Testis (tissue), 3 donors: ENCODE data around the gene DCHS2. TPM values are rescaled to one million over a fixed set of nuclear protein-coding genes. Genes with fewer than 3 reads are reported as not detected.

Experiments
- DNase-seq: peaks from one replicate; pipeline ENCODE4 v3.0.0-alpha.2; 2019
- H3K27ac ChIP-seq, 2 donors: fragments of 200-600 bp; sonication (generic); one replicate each; pipeline ENCODE4 v1.5.1; 2019
- H3K27me3 ChIP-seq: fragments of 200-600 bp; sonication (generic); one replicate; pipeline ENCODE4 v1.5.1; 2019
- H3K36me3 ChIP-seq: fragments of 200-600 bp; sonication (generic); one replicate; pipeline ENCODE4 v1.5.1; 2017; ENCODE audit warnings: low read depth; ENCODE audit errors: missing control alignments
- H3K4me1 ChIP-seq: fragments of 200-600 bp; sonication (generic); one replicate; pipeline ENCODE4 v1.5.1; 2019
- H3K4me3 ChIP-seq, 2 donors: fragments of 200-600 bp; sonication (generic); one replicate each; pipeline ENCODE4 v1.5.1; 2017 to 2019
- H3K9me3 ChIP-seq: fragments of 200-600 bp; sonication (generic); one replicate; pipeline ENCODE4 v1.5.1; 2017
- CTCF ChIP-seq, 3 experiments: fragments of 450-650 bp in 2 of 3; fragments of 200-600 bp in 1 of 3; sonication (generic) in 1 of 3; IDR thresholded peaks; one replicate each; pipeline ENCODE4 v1.5.1; 2016 to 2019; ENCODE audit warnings: antibody characterized with exemption in 3 of 3, mild to moderate bottlenecking in 2 of 3, moderate library complexity in 1 of 3
- POLR2A ChIP-seq: fragments of 450-650 bp; IDR thresholded peaks from one replicate; pipeline ENCODE4 v1.6.1; 2017; ENCODE audit warnings: antibody characterized with exemption, mild to moderate bottlenecking, moderate library complexity
- WGBS, 2 donors: methylation state at CpG; one replicate each; pipeline ENCODE4 v1.1.5; 2018; 5-methylcytosine and 5-hydroxymethylcytosine counted together
- intact Hi-C: fragments of 100-400 bp; cut with DNase I; formaldehyde crosslinking; loops from one replicate; pipeline ENCODE4 v1.15.1; 2023; ENCODE audit warnings: low total_unique reads
- polyA plus RNA-seq: library from polyadenylated mRNA; stranded (reverse); fragments of 350-450 nt; fragmentation: Illumina TruSeq; extraction: RNeasy Lipid Tissue Mini Kit (QIAGEN cat#74804); gene quantifications from one replicate; pipeline ENCODE4 v1.2.3, GENCODE V29; 2014; ENCODE audit warnings: low read depth, low replicate concordance; ENCODE audit not compliant: insufficient read depth
- total RNA-seq, 2 donors: library from RNA; depleted of rRNA; stranded (reverse); fragments of >200 nt; gene quantifications; one replicate each; pipeline ENCODE4 v1.2.3, GENCODE V29; 2016

DCHS2 gene
- total and polyA plus RNA-seq, 3 donors from 2014 or later = 2.4 to 6.5 (median 4.7) TPM

- no peak for DNase-seq
- TF ChIP-seq POLR2A = no peak
- no peak for TF ChIP-seq CTCF (IDR thresholded peaks at IDR 0.05)
- Histone ChIP-seq H3K4me1 (no peaks in the 10 kb centered on the region), H3K27ac (no peak overlapping the region), H3K27me3 (no peaks in the 10 kb centered on the region), H3K9me3 (no peaks in the 10 kb centered on the region), H3K4me3 (no peak overlapping the region), H3K36me3 (no peaks in the 10 kb centered on the region)
- intact Hi-C loops = no loop called here
- WGBS, 2 donors = 54 to 62% methylated on average over 4 of the region's 4 CpGs
Observed at GRCh38 chr4:154517591-154517990, 26.0 kb upstream of the DCHS2 start.

GRCh38 chr4:154516318-154517029 lies 24.9 kb upstream of the DCHS2 start:
- H3K4me1 ChIP-seq = no peaks in the 10 kb centered on the region
- no peak for DNase-seq
- H3K36me3 ChIP-seq = no peaks in the 10 kb centered on the region
- H3K9me3 ChIP-seq = no peaks in the 10 kb centered on the region
- no peak overlapping the region for H3K4me3 ChIP-seq
- H3K27me3 ChIP-seq = no peaks in the 10 kb centered on the region
- 19 to 27% methylated on average over 1 of the region's 1 CpG for WGBS, 2 donors
- intact Hi-C loops = no loop called here
- H3K27ac ChIP-seq = no peak overlapping the region
- TF ChIP-seq CTCF (IDR thresholded peaks at IDR 0.05) = no peak
- TF ChIP-seq POLR2A = no peak

- TF ChIP-seq POLR2A (no peak), CTCF (IDR thresholded peaks at IDR 0.05) (no peak)
- DNase-seq = no peak
- no peaks in the 10 kb centered on the region for H3K27me3 ChIP-seq
- intact Hi-C loops = no loop called here
- WGBS, 2 donors = 61 to 63% methylated on average over 4 of the region's 4 CpGs
- no peak overlapping the region for H3K4me3 ChIP-seq
- H3K4me1 ChIP-seq = no peaks in the 10 kb centered on the region
- no peaks in the 10 kb centered on the region for H3K36me3 ChIP-seq
- H3K27ac ChIP-seq = no peak overlapping the region
- H3K9me3 ChIP-seq = no peaks in the 10 kb centered on the region
Observed at GRCh38 chr4:154511981-154512380, 20.4 kb upstream of the DCHS2 start.

GRCh38 chr4:154511548-154511947 lies 19.9 kb upstream of the DCHS2 start:
- TF ChIP-seq POLR2A = no peak
- no peak for TF ChIP-seq CTCF (IDR thresholded peaks at IDR 0.05)
- H3K27me3 ChIP-seq = no peaks in the 10 kb centered on the region
- no peak for DNase-seq
- no peak overlapping the region for H3K4me3 ChIP-seq
- no peaks in the 10 kb centered on the region for H3K4me1 ChIP-seq
- no peaks in the 10 kb centered on the region for H3K36me3 ChIP-seq
- WGBS, 2 donors = 63 to 68% methylated on average over 2 of the region's 2 CpGs
- H3K9me3 ChIP-seq = no peaks in the 10 kb centered on the region
- intact Hi-C loops = no loop called here
- no peak overlapping the region for H3K27ac ChIP-seq

GRCh38 chr4:154507156-154507555 lies 15.6 kb upstream of the DCHS2 start:
- no peaks in the 10 kb centered on the region for H3K27me3 ChIP-seq
- no peak for DNase-seq
- H3K4me1 ChIP-seq = no peaks in the 10 kb centered on the region
- WGBS, 2 donors = 87 to 95% methylated on average over 3 of the region's 3 CpGs
- intact Hi-C loops = no loop called here
- TF ChIP-seq POLR2A = no peak
- no peak for TF ChIP-seq CTCF (IDR thresholded peaks at IDR 0.05)
- no peaks in the 10 kb centered on the region for H3K9me3 ChIP-seq
- H3K36me3 ChIP-seq = no peaks in the 10 kb centered on the region
- H3K4me3 ChIP-seq = no peak overlapping the region
- no peak overlapping the region for H3K27ac ChIP-seq
